ENCODE results near the gene KCTD5.

- TF ChIP-seq EZH2 (IDR thresholded peaks at IDR 0.05; ENCODE audit: borderline replicate concordance, low read length) (no peak), CTCF (conservative IDR thresholded peaks at IDR 0.05 in 1 of 2, IDR thresholded peaks at IDR 0.05 in 1 of 2; ENCODE audit: extremely low read depth in 1 of 2, insufficient read depth in 1 of 2, low read depth in 1 of 2, low read length in 2 of 2) (no peak)
These were observed 25.3 kb upstream of the KCTD5 start for GRCh38 chr16:2656985-2657384.
